Measurements from ENCODE around the gene APP.

APP gene

DNA sequence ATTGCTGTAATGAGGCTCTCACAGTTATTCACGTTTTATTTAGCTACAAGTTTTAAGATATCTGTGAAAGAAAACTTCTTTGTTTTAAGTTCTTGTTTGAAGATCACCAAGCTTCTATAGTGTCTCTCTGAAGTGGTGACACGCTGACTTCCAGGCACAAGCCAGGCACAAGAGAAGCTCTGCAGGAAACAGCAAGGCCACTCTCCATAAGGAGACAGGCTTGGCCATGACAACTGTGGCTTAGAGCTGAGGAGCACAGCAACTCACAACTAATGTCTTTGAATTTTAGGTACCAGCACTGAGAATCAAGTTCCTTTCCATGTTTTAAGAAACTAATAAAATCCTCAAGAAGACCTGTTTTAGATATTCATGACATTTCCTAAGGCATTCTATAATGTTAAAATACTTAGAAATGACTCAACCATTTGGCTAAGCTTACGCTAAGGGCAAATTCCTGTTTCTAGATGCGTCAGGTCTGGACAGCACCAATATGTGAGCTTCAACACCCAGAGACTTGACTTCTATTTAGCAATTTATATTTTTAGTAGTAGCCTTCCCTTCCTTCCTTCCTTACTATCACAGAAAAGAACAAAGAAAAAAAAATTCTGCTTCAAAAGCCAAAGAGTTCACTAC is 40.2 kb downstream of the APP start:
- no peak for FAIRE-seq

DNA sequence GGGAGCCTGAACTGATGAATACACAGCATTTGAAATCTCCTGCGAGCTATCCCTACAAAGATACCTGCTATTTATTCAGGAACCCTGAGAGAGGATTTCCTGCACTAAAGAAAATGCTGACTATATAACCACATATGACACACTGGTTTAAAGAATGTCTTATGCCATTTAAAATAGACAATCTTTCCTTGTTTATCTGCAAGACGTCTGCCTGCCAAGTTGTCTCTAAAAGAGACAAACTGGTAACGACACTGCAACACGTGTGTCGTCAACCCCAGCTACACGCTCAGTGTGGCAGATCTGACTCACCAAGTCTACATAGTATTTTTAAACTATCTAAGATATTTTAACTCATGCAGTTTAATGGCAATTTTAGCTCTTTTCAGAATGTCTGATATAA is 42.7 kb downstream of the APP start:
- TF ChIP-seq, protein P1, sequence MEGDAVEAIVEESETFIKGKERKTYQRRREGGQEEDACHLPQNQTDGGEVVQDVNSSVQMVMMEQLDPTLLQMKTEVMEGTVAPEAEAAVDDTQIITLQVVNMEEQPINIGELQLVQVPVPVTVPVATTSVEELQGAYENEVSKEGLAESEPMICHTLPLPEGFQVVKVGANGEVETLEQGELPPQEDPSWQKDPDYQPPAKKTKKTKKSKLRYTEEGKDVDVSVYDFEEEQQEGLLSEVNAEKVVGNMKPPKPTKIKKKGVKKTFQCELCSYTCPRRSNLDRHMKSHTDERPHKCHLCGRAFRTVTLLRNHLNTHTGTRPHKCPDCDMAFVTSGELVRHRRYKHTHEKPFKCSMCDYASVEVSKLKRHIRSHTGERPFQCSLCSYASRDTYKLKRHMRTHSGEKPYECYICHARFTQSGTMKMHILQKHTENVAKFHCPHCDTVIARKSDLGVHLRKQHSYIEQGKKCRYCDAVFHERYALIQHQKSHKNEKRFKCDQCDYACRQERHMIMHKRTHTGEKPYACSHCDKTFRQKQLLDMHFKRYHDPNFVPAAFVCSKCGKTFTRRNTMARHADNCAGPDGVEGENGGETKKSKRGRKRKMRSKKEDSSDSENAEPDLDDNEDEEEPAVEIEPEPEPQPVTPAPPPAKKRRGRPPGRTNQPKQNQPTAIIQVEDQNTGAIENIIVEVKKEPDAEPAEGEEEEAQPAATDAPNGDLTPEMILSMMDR (IDR thresholded peaks at IDR 0.05; ENCODE audit: insufficient read depth, missing control alignments), result no peak
- DNase-seq (ENCODE audit: insufficient read length, low spot score), result no peak
- no peak for FAIRE-seq

More for the DNA sequence above, 40.2 kb downstream of the APP start:
- no peak for DNase-seq (ENCODE audit: insufficient read length, low spot score)
- TF ChIP-seq, protein P1 (IDR thresholded peaks at IDR 0.05; ENCODE audit: insufficient read depth, missing control alignments), result no peak

DNA sequence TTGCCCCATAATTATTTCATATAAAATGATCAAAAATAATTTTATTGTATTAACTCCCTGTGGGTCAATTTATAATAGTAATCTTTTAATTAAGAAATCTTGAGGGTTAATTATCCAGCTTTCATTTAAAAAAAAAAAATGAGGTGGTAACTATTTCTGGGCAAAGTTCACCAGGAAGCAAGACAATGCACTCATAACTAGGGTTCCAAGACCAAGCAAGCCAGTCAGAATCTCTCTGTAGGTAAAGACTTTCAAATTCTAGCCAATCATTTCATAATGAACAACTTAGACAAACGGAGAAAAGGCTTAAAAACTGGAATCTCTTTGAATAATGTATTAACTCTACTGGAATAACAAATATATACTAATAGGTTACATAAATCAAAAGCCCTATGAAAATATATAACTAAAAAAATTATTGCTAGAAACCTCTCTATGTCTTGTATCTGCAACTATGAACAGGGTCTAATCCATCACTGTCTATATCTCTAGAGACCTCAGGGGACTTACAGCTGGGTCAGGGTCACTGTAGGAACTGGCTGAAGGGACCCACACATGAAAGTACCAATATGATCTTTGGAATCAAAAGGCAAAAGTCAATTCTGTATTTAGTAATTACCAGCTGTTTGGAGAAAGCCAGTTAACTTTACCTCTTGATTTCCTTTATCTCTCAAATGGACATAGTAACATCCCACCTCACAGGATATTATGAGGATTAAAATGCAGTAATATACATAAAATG is 43.3 kb downstream of the APP start:
- TF ChIP-seq, protein P1 (IDR thresholded peaks at IDR 0.05; ENCODE audit: insufficient read depth, missing control alignments), result no peak
- DNase-seq (ENCODE audit: insufficient read length, low spot score) (no peak), FAIRE-seq (no peak)

DNA sequence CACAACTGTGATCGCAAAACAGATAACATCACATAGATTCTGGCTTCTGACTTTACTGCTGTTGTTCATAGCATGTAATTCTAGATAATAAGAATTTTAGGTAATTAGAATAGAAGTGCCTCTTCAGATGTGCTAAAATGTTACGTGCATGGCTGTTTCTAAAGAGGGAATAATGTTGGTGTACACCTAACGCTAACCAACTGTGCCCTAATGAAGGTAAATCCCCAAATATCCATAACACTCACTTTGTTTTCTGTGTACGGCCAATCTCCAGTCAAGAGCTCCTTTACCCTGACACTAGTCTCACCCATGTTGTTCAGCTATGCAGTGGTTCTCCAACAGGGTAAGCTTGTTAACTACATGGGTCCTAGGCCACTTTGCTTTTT is 44.4 kb downstream of the APP start:
- TF ChIP-seq, protein P1 (IDR thresholded peaks at IDR 0.05; ENCODE audit: insufficient read depth, missing control alignments), result no peak
- FAIRE-seq (no peak), DNase-seq (ENCODE audit: insufficient read length, low spot score) (no peak)

DNA sequence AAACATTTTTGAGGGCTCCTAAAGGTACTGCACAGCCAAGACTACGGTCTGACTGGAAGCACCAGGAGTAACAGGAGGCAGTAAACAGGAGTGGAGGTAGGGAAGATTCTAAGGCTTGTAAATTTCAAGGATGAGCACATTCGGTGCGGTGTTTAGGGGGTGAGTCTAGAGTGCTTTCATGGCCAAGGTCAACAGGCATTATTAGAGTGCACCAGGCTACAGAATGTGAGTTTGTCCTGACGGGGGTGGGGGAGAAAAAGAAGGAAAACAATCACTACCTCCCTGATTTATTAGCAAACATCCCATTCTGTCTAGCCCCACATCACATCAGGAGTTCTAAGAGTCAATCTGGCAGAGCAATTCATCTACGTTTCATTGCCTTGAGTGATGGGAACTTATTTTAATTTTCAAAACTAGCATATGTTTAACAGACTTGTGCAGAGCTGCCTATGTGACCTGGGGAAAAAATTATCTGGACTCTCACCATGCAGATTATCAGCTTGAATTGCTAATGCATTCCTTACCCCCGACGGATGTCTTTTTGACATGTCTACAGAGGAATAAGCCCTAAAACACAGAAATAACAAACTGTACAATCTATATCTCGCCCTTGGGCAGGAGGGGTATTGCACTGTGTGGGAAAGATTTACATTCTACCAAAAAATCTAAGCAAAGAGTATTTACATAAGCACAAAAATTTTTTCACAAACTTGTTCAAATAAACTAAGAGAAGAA is 45.0 kb downstream of the APP start:
- DNase-seq (ENCODE audit: insufficient read length, low spot score) (no peak), FAIRE-seq (no peak)
- TF ChIP-seq, protein P1 (IDR thresholded peaks at IDR 0.05; ENCODE audit: insufficient read depth, missing control alignments), result no peak

DNA sequence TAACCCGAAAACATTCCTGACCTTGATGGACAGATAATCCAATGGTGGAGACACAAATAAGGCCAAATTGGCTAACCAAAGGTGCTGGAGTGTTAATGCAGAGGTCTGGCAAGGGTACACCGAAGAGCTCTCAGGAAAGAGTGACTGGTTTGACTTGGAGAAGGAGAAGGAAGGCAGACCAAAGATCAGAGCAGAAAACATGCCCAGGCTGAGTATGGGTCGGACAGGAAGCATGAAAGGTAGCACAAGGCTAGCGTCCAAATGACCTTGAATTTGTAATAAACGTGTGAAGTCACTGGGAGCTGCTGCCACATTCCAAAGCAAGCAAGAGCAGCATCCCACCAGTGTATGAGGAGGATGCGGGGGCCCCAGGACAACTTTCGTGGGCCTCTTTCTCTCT is 45.7 kb downstream of the APP start:
- TF ChIP-seq, protein P1 (IDR thresholded peaks at IDR 0.05; ENCODE audit: insufficient read depth, missing control alignments), result no peak
- FAIRE-seq (no peak), DNase-seq (ENCODE audit: insufficient read length, low spot score) (no peak)

Data from D721Med (cell line).